ENCODE results near the gene MCEE.

Gene MCEE

GRCh38 chr2:71122387-71123298 lies 7.4 kb downstream of the MCEE start:
- DNase-seq (ENCODE audit: extremely low read depth, insufficient read length): no peak
- Histone ChIP-seq H3K36me3 (ENCODE audit: control insufficient read depth, insufficient read depth, low read length) (peaks cover 19% of the 10 kb centered on the region), H3K4me3 (replicated peaks; ENCODE audit: low read depth, low read length) (no peak overlapping the region), H3K27me3 (replicated peaks; ENCODE audit: control insufficient read depth, insufficient read depth, low read length) (no peaks in the 10 kb centered on the region)
- TF ChIP-seq, protein P1, sequence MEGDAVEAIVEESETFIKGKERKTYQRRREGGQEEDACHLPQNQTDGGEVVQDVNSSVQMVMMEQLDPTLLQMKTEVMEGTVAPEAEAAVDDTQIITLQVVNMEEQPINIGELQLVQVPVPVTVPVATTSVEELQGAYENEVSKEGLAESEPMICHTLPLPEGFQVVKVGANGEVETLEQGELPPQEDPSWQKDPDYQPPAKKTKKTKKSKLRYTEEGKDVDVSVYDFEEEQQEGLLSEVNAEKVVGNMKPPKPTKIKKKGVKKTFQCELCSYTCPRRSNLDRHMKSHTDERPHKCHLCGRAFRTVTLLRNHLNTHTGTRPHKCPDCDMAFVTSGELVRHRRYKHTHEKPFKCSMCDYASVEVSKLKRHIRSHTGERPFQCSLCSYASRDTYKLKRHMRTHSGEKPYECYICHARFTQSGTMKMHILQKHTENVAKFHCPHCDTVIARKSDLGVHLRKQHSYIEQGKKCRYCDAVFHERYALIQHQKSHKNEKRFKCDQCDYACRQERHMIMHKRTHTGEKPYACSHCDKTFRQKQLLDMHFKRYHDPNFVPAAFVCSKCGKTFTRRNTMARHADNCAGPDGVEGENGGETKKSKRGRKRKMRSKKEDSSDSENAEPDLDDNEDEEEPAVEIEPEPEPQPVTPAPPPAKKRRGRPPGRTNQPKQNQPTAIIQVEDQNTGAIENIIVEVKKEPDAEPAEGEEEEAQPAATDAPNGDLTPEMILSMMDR (IDR thresholded peaks at IDR 0.05; ENCODE audit: insufficient read depth, low read length, poor library complexity, severe bottlenecking): no peak

DNA sequence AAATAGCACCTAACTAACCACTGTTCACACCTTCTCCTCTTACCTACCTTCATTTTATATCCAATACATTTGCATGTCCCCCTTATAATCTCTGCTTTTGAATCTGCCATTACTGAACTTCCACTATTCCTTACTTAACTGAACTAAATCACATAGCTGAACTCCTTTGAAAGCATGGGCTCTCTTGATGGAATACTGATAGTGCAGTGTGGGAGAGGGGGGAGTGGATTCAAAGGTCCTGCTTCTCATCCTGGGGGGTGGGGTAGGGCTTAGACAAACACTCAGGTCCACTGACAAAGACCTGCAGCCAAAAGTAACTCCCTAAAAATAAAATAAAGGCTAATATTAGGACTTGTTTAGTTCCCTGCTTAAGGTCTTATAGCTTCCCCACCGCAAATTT lies 8.6 kb downstream of the MCEE start:
- Histone ChIP-seq H3K36me3 (ENCODE audit: control insufficient read depth, insufficient read depth, low read length) (peaks cover 19% of the 10 kb centered on the region), H3K27me3 (replicated peaks; ENCODE audit: control insufficient read depth, insufficient read depth, low read length) (no peaks in the 10 kb centered on the region), H3K4me3 (replicated peaks; ENCODE audit: low read depth, low read length) (no peak overlapping the region)
- TF ChIP-seq, protein P1 (IDR thresholded peaks at IDR 0.05; ENCODE audit: insufficient read depth, low read length, poor library complexity, severe bottlenecking): no peak
- DNase-seq (ENCODE audit: extremely low read depth, insufficient read length): no peak

DNA sequence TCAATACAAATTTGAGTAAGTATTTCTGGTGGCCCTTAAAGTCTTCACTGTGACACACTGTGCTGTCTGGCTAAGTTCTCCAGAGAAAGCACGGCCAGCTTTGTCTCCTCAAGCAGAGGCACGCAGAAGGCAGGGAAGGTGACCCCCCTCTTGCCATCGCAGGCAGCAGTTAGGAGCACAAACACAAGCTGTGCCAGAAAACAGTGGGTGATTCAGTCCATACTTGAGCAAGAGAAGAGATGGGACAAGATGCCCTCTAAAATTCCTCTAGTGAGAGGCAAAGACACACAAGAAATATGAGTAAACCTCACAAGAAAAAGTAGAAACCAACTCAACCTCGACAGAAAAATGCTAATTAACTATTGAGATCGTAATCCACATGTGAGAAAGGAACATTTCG lies 9.8 kb downstream of the MCEE start:
- TF ChIP-seq, protein P1 (IDR thresholded peaks at IDR 0.05; ENCODE audit: insufficient read depth, low read length, poor library complexity, severe bottlenecking): no peak
- H3K27me3 ChIP-seq (replicated peaks; ENCODE audit: control insufficient read depth, insufficient read depth, low read length): no peaks in the 10 kb centered on the region
- peaks cover 19% of the 10 kb centered on the region for H3K36me3 ChIP-seq (ENCODE audit: control insufficient read depth, insufficient read depth, low read length)
- no peak for DNase-seq (ENCODE audit: extremely low read depth, insufficient read length)
- H3K4me3 ChIP-seq (replicated peaks; ENCODE audit: low read depth, low read length): no peak overlapping the region

DNA sequence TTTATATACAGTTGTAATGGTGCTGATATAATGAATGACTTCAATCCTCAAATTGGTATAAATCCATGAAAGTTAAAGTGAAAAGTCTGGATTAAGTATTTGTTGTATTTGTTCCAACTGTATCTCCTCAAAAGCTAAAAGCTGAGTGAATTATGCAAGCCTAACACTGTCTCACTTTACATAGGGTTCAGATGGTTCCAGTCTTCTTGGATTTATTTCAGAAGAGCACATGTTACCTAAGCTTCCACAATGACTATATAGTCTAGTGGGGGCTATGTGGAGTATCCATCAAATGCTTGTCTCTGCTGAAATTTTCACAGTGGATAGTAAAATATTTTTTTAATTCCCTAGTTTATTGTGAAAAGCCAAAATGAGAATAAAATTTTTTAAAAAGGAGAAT lies 13.0 kb downstream of the MCEE start:
- Histone ChIP-seq H3K36me3 (ENCODE audit: control insufficient read depth, insufficient read depth, low read length) (peaks cover 18% of the 10 kb centered on the region), H3K4me3 (replicated peaks; ENCODE audit: low read depth, low read length) (no peak overlapping the region), H3K27me3 (replicated peaks; ENCODE audit: control insufficient read depth, insufficient read depth, low read length) (no peaks in the 10 kb centered on the region)
- no peak for DNase-seq (ENCODE audit: extremely low read depth, insufficient read length)
- TF ChIP-seq, protein P1 (IDR thresholded peaks at IDR 0.05; ENCODE audit: insufficient read depth, low read length, poor library complexity, severe bottlenecking): no peak

GRCh38 chr2:71113843-71114242 lies 16.2 kb downstream of the MCEE start:
- peaks cover 11% of the 10 kb centered on the region for H3K36me3 ChIP-seq (ENCODE audit: control insufficient read depth, insufficient read depth, low read length)
- no peaks in the 10 kb centered on the region for H3K27me3 ChIP-seq (replicated peaks; ENCODE audit: control insufficient read depth, insufficient read depth, low read length)
- TF ChIP-seq, protein P1 (IDR thresholded peaks at IDR 0.05; ENCODE audit: insufficient read depth, low read length, poor library complexity, severe bottlenecking): no peak
- DNase-seq (ENCODE audit: extremely low read depth, insufficient read length): no peak
- H3K4me3 ChIP-seq (replicated peaks; ENCODE audit: low read depth, low read length): no peak overlapping the region

All from GM06990 (cell line).